Keratinocyte (primary cell): Measurements from ENCODE around the gene KIF5A. TPM values are rescaled to one million over a fixed set of nuclear protein-coding genes. Genes with fewer than 3 reads are reported as not detected.

Source experiments
- DNase-seq: peaks from one replicate; pipeline ENCODE4 v3.0.0-alpha.2; 2011; ENCODE audit warnings: low read depth, missing footprints, low spot score
- FAIRE-seq: peaks from 2 replicates; lab custom pipeline; 2011; peaks lifted over from hg19 to GRCh38; lab: Jason Lieb, UNC
- H2AFZ ChIP-seq: 2 replicates; pipeline ENCODE4 v1.6.0; 2012; ENCODE audit warnings: low read length, control low read depth, inconsistent platforms; ENCODE audit not compliant: control insufficient read depth
- H3K27ac ChIP-seq: 2 replicates; pipeline ENCODE4 v1.5.1; 2011; ENCODE audit warnings: low read length; ENCODE audit not compliant: control insufficient read depth, insufficient read depth
- H3K27me3 ChIP-seq: 3 replicates; pipeline ENCODE4 v1.6.0; 2011; ENCODE audit warnings: low read length; ENCODE audit not compliant: control insufficient read depth, insufficient read depth; ENCODE audit errors: extremely low read depth
- H3K36me3 ChIP-seq, 2 experiments: 2 replicates in 1 of 2; 3 replicates in 1 of 2; pipeline ENCODE4 v1.5.1; 2011; ENCODE audit warnings: low read length in 2 of 2, mild to moderate bottlenecking in 1 of 2; ENCODE audit not compliant: control insufficient read depth in 2 of 2, insufficient read depth in 2 of 2; ENCODE audit errors: extremely low read depth in 1 of 2
- H3K4me1 ChIP-seq: 3 replicates; pipeline ENCODE4 v1.5.1; 2011; ENCODE audit warnings: low read length; ENCODE audit not compliant: control insufficient read depth, insufficient read depth; ENCODE audit errors: extremely low read depth
- H3K4me2 ChIP-seq: 3 replicates; pipeline ENCODE4 v1.6.0; 2011; ENCODE audit warnings: low read depth, low read length; ENCODE audit not compliant: control insufficient read depth, insufficient read depth; ENCODE audit errors: extremely low read depth
- H3K4me3 ChIP-seq, 3 experiments: fragments of 200-600 bp in 1 of 3; sonication (generic) in 1 of 3; 2 replicates in 2 of 3; 3 replicates in 1 of 3; pipeline ENCODE4 v1.5.1; 2011 to 2016; ENCODE audit warnings: low read length in 3 of 3, mild to moderate bottlenecking in 3 of 3, control low read depth in 2 of 3, inconsistent platforms in 1 of 3, low read depth in 1 of 3, mixed read lengths in 1 of 3, mixed run types in 1 of 3, moderate library complexity in 1 of 3; ENCODE audit not compliant: control insufficient read depth in 2 of 3, insufficient read depth in 2 of 3; ENCODE audit errors: extremely low read depth in 1 of 3
- H3K79me2 ChIP-seq: 2 replicates; pipeline ENCODE4 v1.6.0; 2012; ENCODE audit warnings: low read length; ENCODE audit not compliant: control insufficient read depth, insufficient read depth
- H3K9ac ChIP-seq: 3 replicates; pipeline ENCODE4 v1.6.0; 2011; ENCODE audit warnings: low read length; ENCODE audit not compliant: control insufficient read depth, insufficient read depth; ENCODE audit errors: extremely low read depth
- H3K9me1 ChIP-seq: 3 replicates; pipeline ENCODE4 v1.6.0; 2011; ENCODE audit warnings: low read length; ENCODE audit not compliant: control insufficient read depth, insufficient read depth; ENCODE audit errors: extremely low read depth
- H3K9me3 ChIP-seq: 2 replicates; pipeline ENCODE4 v1.5.1; 2012; ENCODE audit warnings: low read depth, low read length; ENCODE audit not compliant: control insufficient read depth
- H4K20me1 ChIP-seq: 3 replicates; pipeline ENCODE4 v1.6.0; 2011; ENCODE audit warnings: low read length; ENCODE audit not compliant: control insufficient read depth, insufficient read depth; ENCODE audit errors: extremely low read depth
- EZH2 ChIP-seq: IDR thresholded peaks from one replicate; pipeline ENCODE4 v1.6.1; 2012; ENCODE audit warnings: inconsistent platforms, mild to moderate bottlenecking, low read length, moderate library complexity
- dilution Hi-C: fragments of 300-500 bp; cut with MboI; formaldehyde crosslinking; loops from one replicate; pipeline ENCODE4 v1.7.0; 2020; ENCODE audit warnings: low sequenced_read_pairs; ENCODE audit not compliant: extremely low pct_ligation_motif_present
- polyA plus RNA-seq, 5 experiments: library from polyadenylated mRNA; depleted of rRNA in 3 of 5; stranded (reverse) in 3 of 5; stranded (forward) in 1 of 5; unstranded in 1 of 5; fragments of >200 nt; gene quantifications; 1 replicate in 1 of 5; 2 replicates in 3 of 5; 3 replicates in 1 of 5; pipeline versions ENCODE4 v1.2.1 to v1.2.3, GENCODE V29; 2011 to 2012; ENCODE audit warnings: missing spikeins in 2 of 5, low read depth in 1 of 5, low replicate concordance in 1 of 5
- TF ChIP-seq, protein P1 (sequence below), 3 experiments: IDR thresholded peaks in 1 of 3; conservative IDR thresholded peaks in 1 of 3; optimal IDR thresholded peaks in 1 of 3; 2 replicates in 2 of 3; 3 replicates in 1 of 3; pipeline versions ENCODE3 to v1.5.1; 2011; ENCODE audit warnings: low read length in 3 of 3, mild to moderate bottlenecking in 3 of 3, moderate library complexity in 2 of 3, control low read depth in 1 of 3, inconsistent platforms in 1 of 3; ENCODE audit not compliant: insufficient read depth in 2 of 3; ENCODE audit errors: extremely low read depth in 1 of 3

KIF5A gene
- polyA plus RNA-seq, 1 donor (not counting 4 experiments of a cell fraction or from before 2014, with no cell fraction given): 0.05 TPM

DNA sequence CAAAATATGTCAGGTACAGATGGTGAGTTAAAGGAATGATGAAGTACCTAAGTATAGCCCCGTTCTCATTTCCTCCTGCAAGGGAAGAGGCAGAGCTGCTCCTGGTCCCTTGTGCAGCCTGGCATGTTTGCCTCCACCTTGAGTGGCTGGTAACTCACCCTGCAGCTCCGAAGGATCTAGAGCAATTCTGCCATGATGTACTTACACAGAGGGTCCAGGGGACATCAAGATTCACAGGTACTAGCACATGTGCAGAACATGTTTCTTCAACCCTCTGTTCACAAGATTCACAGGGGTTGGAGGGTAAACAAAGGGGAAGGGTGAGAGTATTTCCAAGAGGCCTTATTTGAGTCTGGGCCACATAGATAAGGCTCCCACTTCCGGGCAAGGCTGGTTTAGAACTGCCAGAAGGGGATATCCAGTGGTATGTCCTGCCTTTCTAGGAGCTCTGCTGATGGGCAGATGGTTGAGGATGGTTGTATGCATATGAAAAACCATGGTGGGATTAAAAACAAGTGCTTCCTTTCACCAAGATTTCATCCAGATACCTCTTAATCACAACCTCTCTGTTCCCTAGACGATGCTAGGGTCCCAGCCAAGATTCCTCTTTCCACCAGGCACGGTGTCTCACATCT, 10.6 kb upstream of the KIF5A start:
- Histone ChIP-seq H2AFZ (no peak overlapping the region), H3K4me1 (no peaks in the 10 kb centered on the region), H3K27me3 (no peaks in the 10 kb centered on the region), H3K27ac (no peak overlapping the region), H4K20me1 (peaks cover 4% of the 10 kb centered on the region), H3K79me2 (peaks cover 10% of the 10 kb centered on the region), H3K4me3 (no peak overlapping the region), H3K4me2 (no peak overlapping the region), H3K9me1 (no peaks in the 10 kb centered on the region), H3K9ac (no peak overlapping the region), H3K9me3 (no peaks in the 10 kb centered on the region), H3K36me3 (peaks cover 22 to 38% of the 10 kb centered on the region in 2 experiments)
- FAIRE-seq (no peak), DNase-seq (no peak)
- TF ChIP-seq, protein P1, sequence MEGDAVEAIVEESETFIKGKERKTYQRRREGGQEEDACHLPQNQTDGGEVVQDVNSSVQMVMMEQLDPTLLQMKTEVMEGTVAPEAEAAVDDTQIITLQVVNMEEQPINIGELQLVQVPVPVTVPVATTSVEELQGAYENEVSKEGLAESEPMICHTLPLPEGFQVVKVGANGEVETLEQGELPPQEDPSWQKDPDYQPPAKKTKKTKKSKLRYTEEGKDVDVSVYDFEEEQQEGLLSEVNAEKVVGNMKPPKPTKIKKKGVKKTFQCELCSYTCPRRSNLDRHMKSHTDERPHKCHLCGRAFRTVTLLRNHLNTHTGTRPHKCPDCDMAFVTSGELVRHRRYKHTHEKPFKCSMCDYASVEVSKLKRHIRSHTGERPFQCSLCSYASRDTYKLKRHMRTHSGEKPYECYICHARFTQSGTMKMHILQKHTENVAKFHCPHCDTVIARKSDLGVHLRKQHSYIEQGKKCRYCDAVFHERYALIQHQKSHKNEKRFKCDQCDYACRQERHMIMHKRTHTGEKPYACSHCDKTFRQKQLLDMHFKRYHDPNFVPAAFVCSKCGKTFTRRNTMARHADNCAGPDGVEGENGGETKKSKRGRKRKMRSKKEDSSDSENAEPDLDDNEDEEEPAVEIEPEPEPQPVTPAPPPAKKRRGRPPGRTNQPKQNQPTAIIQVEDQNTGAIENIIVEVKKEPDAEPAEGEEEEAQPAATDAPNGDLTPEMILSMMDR (optimal IDR thresholded peaks at IDR 0.05 in 1 of 3, IDR thresholded peaks at IDR 0.05 in 1 of 3, conservative IDR thresholded peaks at IDR 0.05 in 1 of 3; ENCODE audit: extremely low read depth in 1 of 3, insufficient read depth in 2 of 3, low read length in 3 of 3): no peak
- TF ChIP-seq EZH2: no peak
- dilution Hi-C loops: no loop called here

DNA sequence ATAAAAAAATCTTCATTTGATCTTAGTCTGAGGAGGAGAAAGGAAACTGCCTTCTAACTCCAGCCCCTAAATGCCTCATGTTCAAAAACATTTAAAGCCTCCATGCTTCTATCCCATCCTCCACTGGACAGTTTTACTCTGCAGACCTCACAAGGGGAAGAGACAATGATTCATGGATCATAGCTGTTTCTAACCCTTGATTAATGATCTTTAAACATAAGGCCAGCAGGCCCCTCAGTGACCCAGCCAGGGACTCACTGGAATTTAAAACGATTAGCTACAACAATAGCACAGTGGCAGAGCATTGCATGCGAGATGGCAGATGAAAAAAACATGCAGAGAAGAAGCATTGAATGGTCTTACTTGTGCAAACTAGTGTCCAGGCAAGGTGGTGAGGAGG, 8.8 kb upstream of the KIF5A start:
- H3K4me3 ChIP-seq: no peak overlapping the region
- H3K4me2 ChIP-seq: no peak overlapping the region
- H3K9me3 ChIP-seq: no peaks in the 10 kb centered on the region
- H3K79me2 ChIP-seq: peaks cover 25% of the 10 kb centered on the region
- no peak overlapping the region for H3K9ac ChIP-seq
- H3K4me1 ChIP-seq: peaks cover 12% of the 10 kb centered on the region
- no peak overlapping the region for H3K27ac ChIP-seq
- dilution Hi-C loops: no loop called here
- no peaks in the 10 kb centered on the region for H3K27me3 ChIP-seq
- no peak for TF ChIP-seq EZH2
- TF ChIP-seq, protein P1 (optimal IDR thresholded peaks at IDR 0.05 in 1 of 3, IDR thresholded peaks at IDR 0.05 in 1 of 3, conservative IDR thresholded peaks at IDR 0.05 in 1 of 3; ENCODE audit: extremely low read depth in 1 of 3, insufficient read depth in 2 of 3, low read length in 3 of 3): no peak
- peaks cover 7% of the 10 kb centered on the region for H4K20me1 ChIP-seq
- no peak overlapping the region for H2AFZ ChIP-seq
- peaks cover 3% of the 10 kb centered on the region for H3K9me1 ChIP-seq
- DNase-seq (no peak), FAIRE-seq (no peak)
- H3K36me3 ChIP-seq: peaks cover 29 to 32% of the 10 kb centered on the region in 2 experiments
